Activated gamma-delta T cell treated with anti-CD3 and anti-CD28 coated beads, Interleukin-2, amount 50 U/mL, for 16 hours (primary cell): ENCODE data around the gene PHETA1.
A peak's percentile ranks its signal among the peaks of the same experiment; 100 is the strongest.
"Not testable (repeated sequence)": the region's sequence is repeated elsewhere in the genome, so short reads cannot be mapped to it uniquely, and the experiment has no call there.

Experiments
- DNase-seq: peaks from one replicate; pipeline ENCODE4 v3.0.0-alpha.2; 2020; ENCODE audit warnings: low read depth

The PHETA1 gene

DNA sequence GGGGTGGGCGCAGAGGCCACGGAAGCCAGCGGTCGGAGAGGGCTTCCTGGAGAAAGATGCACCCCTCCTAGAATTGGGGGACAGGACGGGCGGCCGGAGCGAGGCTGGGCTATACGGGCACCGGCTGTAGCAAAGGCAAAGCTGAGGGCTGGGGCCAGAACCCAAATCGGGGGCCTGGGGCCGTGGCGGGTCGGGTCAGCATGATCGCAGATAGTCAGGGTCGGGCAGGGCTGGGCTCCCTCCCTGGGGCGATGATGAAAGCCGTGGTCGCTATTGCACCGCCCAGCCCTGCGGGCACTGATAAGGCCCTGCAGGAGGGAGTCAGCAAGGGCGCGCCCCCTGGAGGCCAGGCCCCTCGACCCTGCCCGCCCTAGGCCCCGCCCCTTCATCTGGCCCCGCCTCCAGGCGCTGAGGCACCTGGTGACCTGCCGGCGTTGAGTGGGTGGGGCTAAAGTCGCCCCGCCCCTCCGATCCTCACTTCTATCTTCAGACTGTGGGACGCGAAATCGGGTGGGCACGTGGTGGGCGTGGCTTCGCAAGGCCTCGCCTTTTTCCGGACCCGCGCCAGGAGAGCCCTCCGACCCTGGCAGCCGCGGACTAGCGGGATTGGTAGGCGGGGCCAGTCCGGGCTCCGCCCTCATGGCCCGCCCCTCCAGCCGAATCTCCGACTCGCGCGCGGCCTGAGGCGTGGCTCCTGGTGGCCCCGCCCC lies 36.4 kb upstream of the PHETA1 start:
- peak; percentile 99 for DNase-seq

DNA sequence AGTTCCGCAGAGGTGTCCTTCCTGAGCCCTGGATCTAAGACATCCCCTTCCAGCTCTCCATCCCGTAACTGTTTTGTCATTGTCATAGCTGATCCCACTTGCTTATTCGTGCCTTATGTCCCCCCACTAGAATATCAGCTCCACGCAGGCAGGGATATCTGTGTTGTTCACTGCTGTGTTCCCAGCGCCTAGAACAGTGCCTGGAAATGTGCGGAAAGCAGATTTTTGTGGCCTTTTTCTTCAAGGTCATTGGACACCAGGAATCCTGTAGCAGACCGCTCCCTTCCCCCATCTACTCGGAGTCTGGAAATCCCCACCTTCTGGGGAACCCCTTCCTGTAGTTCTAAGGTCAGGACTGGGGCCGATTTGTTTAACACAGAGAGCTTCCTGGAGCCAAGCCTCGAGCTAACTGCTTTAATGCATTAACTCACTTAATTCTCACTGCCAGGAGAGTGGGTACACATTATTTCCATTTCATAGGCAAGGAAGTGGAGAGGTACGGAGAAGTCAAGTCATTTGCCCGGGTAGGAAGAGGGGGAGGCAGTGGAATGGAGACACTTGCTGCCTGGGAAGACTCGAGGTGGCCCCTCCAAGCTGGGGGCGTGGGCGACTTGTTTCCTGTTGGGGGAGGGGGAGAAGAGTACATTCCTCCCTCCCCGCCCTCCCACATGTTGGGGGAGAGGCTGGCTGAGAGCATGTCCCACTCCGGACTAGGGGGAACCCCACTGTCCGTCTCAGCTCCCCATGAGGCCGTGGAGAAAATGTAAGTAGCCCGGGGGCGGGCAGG lies 35.7 kb upstream of the PHETA1 start:
- peak; percentile 58 for DNase-seq

DNA sequence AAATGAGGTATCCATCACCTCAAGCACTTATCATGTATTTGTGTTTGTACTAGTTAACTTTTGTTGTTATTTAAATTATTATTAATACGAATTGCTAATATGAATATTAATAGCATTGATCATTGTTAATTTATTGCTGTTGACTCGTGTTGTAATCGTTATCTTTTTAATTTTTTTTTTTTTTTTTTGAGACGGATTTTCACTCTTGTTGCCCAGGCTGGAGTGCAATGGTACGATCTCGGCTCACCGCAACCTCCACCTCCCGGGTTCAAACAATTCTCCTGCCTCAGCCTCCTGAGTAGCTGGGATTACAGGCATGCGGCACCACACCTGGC lies 33.6 kb upstream of the PHETA1 start:
- not testable (repeated sequence) for DNase-seq

DNA sequence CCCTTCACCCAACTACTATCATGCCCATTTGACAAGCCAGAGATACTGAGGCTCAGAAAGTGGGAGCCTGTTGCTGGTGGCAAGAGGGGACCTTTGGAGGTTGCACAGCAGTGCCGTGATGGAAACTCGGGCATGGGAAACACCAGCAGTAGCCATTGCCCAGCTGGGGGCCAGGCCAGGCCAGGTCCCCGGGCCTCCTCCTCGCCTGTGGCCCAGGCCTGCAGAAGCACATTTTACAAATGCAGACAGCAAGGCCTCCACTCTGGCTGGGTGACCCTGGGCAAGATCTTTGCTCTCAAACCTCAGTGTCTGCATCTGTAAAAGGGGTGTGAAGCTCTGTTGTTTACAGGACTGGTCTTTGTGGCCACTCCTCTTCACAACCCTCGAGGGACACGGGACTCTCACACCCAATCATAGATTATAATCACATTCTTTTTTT lies 32.3 kb upstream of the PHETA1 start:
- DNase-seq, result no peak

DNA sequence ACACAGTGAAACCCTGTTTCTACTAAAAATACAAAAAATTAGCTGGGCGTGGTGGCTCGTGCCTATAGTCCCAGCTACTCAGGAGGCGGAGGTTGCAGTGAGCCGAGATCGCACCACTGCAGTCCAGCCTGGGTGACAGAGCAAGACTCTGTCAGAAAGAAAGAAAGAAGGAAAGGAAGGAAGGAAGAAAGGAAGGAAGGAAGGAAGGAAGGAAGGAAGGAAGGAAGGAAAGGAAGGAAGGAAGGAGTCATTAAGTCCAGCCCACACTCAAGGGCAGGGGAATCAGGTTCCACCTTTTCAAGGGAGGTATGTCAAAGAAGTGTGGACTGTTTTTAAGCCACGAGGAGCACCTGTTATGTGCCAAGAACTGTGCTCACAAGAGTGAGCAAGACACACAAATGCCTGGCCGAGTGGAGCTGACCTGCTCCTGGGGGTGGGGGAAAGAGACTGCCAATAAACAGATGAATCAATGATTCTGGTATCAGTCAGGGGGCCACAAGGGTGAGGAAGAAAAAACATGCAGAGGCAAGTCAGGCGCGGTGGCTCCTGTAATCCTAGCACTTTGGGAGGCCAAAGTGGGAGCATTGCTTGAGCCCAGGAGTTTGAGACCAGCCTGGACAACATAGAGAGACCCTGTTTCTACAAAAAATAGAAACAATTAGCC lies 31.0 kb upstream of the PHETA1 start:
- not testable (repeated sequence) for DNase-seq

DNA sequence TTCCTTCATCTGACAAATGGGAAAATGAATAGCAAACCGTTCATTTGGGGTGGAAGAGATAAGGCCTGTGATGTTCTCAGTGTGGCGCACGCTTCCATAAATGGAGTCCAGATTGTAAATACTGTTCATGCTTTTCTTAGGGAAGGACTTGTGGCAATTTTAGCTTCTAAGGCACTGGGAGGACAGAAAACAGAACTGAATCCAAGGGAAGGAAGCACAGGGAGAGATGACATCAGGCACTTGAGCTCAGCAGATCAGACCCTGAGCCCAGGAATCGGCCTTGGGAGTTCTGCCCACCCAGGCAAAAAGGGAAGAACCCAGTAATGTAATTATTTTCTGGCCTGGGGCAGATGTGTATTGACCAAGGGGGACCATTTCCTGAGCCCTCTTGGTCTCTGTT lies 29.6 kb upstream of the PHETA1 start:
- no peak for DNase-seq

DNA sequence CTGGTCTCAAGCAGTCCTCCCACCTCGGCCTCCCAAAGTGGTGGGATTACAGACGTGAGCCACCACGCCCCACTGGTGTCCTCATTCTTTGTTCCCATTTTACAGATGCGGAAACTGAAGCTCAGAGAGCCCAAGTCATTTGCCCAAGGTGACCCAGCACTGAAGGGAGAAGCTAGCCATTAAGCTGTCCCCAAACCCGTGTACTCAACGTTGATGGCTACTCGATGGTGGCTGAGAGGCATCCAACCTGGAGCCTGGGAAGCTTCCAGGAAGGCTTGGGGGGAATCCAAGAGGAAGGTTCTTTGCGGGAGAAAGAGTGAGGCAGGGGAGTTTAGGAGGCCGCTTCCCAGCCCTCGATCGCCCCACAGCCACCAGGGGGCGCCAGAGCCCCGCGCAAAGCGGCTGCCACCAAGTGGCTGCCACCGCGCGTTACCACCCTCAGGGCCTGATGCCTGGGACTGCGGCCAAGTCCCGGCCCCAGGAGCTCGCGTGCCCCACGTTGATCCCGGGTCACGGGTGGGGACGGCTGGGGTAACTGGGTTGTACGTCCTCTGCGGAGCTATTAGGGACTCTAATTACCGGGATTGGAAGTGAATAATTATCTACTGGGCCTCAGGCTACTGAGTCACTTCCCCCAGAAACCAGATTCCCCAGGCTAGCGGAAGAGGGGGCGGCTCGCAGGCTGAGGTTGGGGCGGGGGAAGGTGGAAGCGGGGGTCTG lies 28.0 kb upstream of the PHETA1 start:
- DNase-seq, result peak; percentile 84

DNA sequence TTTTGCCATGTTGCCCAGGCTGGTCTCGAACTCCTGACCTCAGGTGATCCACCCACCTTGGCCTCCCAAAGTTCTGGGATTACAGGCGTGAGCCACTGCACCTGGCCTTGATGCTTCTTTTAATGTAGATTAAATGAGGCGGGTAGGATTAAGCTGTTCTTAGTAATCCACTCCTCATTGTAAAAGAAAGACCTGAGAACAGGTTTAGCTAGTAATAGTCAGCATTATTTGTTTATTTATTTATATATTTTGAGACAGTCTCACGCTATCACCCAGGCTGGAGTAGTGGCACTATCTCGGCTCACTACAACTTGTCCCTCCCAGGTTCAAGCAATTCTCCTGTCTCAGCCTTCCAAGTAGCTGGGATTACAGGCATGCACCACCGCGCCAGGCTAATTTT lies 27.4 kb upstream of the PHETA1 start:
- not testable (repeated sequence) for DNase-seq

DNA sequence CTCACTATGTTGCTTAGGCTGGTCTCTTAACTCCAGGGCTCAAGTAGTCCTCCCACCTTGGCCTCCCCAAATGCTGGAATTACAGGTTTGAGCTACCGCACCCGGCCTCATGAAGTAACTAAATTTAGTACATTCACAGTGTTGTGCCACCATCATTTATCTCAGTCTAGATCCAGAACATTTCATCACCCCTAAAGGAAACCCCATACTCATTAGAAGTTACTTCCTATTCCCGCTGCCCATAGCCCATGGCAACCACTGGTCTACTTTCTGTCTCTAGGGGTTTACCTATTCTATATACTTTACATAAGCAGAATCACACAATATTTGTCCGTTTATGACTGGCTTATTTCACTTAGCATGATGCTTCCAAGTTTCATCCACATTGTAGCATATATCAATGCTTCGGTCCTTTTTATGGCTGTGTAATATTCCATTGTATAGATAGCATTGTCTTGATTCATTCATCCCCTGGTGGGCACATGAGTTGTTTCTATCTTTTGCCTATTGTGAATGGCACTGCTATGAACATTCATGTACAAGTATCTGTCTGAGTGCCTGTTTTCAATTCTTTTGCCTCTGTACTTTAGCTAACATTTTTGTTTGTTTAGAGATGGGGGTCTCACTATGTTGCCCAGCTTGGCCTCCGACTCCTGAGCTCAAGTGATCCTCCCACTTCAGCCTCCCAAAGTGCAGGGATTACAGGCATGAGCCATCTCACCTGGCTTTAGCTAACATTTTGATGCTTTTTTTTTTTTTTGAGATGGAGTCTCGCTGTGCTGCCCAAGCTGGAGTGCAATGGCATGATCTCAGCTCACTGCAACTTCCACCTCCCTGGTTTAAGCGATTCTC lies 26.7 kb upstream of the PHETA1 start:
- DNase-seq, result no peak

DNA sequence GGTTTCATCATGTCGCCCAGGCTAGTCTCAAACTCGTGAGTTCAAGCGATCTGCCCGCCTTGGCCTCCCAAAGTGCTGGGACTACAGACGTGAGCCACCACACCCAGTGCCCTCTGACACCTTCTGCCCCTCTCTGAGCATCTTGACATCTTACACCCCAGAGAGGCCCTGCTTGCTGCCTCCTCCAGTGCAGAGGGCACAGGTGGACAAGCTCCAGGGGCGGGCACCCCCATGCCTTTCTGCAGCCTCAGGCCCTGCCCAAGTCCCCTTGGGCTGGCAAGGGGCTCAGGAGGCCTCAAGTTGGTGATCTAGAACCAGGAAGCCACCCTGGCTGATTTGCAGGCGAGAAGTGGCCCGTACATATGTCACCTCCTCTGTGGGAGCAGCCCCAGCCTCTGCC lies 25.6 kb upstream of the PHETA1 start:
- no peak for DNase-seq

DNA sequence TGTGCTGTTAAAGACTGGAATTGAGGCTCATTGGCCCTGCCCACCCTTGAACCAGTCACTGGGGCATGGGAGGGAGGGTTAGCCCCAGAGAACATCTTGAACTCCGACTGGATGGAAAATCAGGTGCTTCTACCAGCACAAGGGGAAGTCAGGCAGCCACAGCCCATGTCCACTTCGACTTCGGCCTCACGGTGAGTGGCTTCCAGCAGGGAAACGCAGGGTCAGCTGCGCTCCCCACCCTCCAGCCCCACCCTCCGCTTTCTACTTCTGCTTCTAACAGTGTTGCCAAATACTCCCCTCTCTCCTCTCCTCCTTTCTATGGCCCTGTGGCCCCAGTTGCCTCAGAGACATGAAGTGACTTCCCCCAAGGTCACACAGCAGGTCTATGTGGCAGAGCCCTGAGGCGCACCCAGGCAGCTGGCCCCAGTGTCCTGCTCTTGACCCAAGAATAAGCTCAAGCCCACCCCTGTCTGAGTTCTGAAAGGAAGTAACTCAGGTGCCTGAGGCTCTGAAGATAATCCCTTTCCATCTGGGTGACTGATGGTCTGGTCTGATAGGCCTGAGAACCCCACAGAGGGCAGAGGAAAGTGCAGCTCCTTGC lies 24.9 kb upstream of the PHETA1 start:
- no peak for DNase-seq

DNA sequence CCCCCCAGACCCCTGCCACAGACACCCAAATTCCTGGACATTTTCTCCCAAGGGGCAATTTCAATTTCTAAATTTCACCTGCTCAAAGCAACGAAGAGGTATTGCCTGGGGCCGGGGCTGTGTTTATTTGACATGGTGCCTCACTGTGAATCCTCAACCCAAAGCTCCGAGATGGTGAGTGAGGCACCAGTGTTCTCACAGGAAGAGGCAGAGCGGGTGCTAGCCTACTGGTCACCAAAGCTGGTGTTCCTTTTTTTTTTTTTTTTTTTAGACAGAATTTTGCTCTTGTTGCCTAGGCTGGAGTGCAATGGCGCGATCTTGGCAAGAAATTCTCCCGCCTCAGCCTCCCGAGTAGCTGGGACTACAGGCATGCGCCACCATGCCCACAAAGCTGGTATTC lies 22.0 kb upstream of the PHETA1 start:
- no peak for DNase-seq

DNA sequence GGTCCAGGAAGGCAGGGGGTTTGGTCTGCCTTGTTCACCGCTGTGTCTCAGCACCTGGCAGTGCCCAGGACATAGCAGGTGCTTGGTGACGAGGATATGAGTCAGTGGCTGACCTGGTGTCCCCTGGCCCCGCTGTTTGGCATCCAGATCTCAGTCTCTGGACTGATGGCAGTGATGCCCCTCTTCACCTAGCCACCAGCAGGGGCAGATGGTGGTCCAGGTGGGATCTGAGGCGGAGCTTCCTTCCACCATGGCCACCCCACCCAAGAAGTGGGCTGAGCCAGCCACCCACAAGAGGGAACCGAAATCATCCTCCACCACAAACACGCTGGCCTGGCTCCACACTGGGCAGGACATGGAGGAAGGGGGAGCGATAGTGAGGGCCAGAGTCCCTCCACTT lies 20.7 kb upstream of the PHETA1 start:
- no peak for DNase-seq

DNA sequence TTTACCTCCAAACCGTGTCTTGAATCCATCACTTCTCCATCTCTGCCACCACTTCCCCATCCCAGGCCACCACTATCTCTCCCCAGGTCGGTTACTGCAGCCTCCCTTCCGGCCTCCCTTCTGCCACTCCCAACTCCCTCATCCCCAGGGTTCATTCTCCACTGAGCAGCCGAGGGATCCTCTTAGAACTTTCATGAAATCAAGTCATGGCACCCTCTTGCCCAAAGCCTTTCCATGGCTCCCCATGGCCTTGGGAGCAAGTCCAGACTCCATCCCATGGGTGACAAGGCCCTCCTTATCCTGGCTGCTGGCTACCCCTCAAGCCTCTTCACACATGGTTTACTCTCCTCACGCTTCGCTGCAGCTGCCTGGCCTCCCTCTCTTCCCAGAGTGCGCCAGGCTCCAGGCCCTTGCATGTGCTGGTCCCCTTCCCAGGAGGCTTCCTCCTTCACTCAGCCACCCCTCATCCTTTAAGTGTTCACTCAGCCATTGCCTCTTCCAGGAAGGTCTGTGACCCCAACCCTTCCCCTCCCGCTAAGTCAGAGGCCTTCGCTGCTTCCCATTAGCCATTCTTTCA lies 18.9 kb upstream of the PHETA1 start:
- DNase-seq, result no peak

DNA sequence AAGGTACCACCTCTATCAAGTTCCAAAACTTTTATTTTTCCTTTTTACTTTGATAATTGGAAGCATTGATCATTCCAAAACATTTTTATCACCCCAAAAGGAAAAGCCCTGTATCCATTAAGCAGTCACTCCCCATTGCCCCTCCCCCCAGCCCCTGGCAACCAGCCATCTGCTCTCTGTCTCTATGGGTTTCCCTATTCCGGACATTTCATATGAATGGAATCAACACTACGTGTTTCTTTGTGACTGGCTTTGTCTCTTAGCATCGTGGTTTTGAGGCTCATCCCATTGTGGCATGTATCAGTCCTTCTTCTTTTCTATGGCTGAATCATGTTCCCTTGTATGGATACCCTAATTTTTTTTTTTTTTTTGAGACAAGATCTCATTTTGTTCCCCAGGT lies 18.0 kb upstream of the PHETA1 start:
- no peak for DNase-seq

DNA sequence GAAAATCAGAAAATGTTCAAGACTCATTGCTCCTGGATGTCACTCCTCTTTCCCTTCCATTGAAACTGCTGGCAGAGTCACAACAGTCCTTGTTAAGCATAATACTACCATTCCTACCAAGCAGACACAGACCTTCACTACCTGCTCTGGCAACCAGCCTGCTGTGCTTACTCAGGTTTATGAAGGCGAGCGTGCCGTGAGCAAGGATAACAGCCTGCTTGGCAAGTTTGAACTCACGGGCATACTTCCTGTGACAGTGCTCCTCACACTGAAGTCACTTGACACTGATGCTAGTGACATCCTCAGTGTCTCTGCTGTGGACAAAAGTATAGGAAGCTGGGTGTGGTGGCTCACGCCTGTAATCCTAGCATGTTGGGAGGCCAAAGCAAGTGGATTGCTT lies 15.7 kb upstream of the PHETA1 start:
- no peak for DNase-seq

DNA sequence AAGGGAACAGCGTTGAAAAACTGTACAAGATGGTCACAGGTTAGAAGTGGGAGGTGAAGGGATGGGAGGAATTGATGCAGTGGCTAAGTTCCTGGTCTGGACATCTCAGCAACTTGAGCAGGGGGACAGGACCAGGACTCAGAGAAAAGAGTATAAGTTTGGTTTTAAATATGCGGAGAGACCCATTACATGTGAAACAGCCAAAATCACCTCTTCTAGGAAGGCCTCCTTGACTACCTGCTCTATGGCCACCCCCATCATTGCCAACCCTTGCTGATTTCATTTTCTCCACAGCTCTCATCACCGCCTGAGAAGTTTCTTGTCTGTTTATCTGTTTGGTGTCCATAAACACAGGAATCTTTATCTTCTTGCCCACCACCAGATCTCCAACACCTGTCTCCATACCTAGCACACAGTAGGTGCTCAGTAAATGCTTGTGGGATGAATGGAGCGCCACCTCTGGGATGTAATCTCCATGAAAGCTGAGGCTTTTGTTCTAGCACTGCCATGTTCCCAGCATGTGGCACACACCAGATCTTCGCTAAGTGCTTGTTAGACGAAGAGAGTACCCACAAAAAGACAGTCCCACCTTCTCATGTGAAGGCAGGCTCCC lies 11.2 kb upstream of the PHETA1 start:
- DNase-seq, result no peak

DNA sequence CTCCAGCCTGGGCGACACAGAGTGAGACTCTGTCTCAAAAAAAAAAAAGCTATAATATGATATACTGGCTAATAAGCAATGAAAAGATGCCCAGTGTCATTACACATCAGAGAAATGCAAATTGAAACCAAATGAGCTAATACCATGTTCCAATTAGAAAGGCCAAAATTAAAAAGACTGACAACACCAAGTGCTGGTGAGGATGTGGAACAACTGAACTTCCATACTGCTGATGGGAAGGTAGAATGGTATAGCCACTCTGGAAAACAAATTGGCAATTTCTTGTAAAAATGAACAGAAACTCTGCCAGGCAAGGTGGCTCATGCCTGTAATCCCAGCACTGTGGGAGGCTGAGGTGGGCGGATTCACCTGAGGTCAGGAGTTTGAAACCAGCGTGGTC lies 8.5 kb upstream of the PHETA1 start:
- no peak for DNase-seq

DNA sequence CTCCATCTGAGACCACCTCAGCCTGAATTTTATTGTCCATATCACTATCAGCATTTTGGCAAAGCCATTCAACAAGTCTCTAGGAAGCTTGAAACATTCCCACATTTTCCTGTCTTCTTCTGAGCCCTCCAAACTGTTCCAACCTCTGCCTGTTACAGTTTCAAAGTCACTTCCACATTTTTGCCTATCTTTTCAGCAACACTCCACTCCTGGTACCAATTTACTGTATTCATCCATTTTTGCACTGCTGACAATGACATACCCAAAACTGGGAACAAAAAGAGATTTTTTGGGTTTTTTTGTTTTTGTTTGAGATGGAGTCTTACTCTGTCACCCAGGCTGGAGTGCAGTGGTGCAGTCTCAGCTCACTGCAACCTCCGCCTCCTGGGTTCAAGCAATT lies 4.3 kb upstream of the PHETA1 start:
- not testable (repeated sequence) for DNase-seq

DNA sequence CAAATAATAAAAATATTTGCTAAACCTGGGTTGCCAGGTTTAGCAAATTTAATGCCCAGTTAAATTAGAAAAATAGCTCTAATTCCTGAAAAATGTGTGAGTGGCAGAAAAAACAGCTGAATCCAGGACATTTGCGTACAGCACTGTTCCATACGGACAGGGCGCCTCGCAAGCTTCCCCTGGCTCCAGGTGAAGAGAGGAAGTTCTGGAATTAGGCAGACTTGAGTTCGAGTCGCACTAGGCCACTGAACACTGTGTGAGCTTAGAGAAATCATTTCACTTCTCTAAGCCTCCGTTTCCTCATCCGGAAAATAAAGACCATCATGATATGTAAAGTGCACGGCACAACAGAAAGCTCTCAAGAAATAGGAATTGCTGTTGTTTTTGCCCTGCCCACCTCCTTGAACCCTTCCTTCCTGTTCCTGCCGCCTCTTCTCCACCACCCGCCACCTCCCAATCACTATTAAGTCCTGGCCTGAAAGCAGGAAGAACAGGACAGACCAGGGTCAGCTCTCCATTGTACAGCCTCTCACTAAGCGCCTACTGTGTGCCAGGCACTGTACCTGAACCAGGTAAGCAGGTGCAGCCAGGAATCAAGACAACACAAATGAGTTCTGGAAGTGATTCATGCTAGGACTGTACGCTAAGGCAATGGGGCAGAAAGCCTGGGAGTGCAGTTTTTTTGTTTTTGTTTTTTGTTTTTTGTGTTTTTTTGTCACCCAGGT lies 763 bp upstream of the PHETA1 start:
- no peak for DNase-seq
